Peyer's patch (tissue), 4 donors: ENCODE measurements around the gene AGFG2.

Experiments
- CTCF ChIP-seq, 6 experiments: fragments of 450-650 bp in 4 of 6; fragments of 200-600 bp in 2 of 6; sonication (generic) in 1 of 6; IDR thresholded peaks; one replicate each; pipeline ENCODE4 v1.5.1; 2017 to 2019; ENCODE audit warnings: antibody characterized with exemption in 6 of 6, mild to moderate bottlenecking in 3 of 6, moderate library complexity in 1 of 6
- POLR2A ChIP-seq, 2 donors: fragments of 450-650 bp; IDR thresholded peaks; one replicate each; pipeline ENCODE4 v1.5.1; 2017; ENCODE audit warnings: antibody characterized with exemption in 2 of 2, mild to moderate bottlenecking in 2 of 2, moderate library complexity in 2 of 2

- no peak for TF ChIP-seq POLR2A (IDR thresholded peaks at IDR 0.05)
- no peak for TF ChIP-seq CTCF (IDR thresholded peaks at IDR 0.05)
Observed at GRCh38 chr7:100532165-100533022, 6.6 kb upstream of the AGFG2 start.
